AG09309 (cell line): ENCODE results near the gene C19orf73.

Experiments used
- DNase-seq: peaks from one replicate; pipeline ENCODE4 v3.0.0-alpha.2; 2010; ENCODE audit warnings: low read depth
- H3K4me3 ChIP-seq: 2 replicates; pipeline ENCODE4 v1.5.1; 2011; ENCODE audit warnings: mild to moderate bottlenecking, low read depth, low read length, moderate library complexity; ENCODE audit not compliant: control insufficient read depth
- CTCF ChIP-seq: IDR thresholded peaks from 2 replicates; pipeline ENCODE4 v1.5.1; 2011; ENCODE audit warnings: mild to moderate bottlenecking, low read depth, low read length, inconsistent platforms; ENCODE audit not compliant: insufficient read depth, control insufficient read depth; ENCODE audit errors: missing control alignments

The C19orf73 gene

GRCh38 chr19:49120325-49120683 is 1.4 kb upstream of the C19orf73 start:
- no peak overlapping the region for H3K4me3 ChIP-seq
- no peak for DNase-seq
- TF ChIP-seq CTCF, result no peak

- no peak for DNase-seq
- TF ChIP-seq CTCF, result no peak
These were observed 725 bp upstream of the C19orf73 start, which contains the start of gene PPFIA3 for GRCh38 chr19:49119411-49120324. Gene PPFIA3, plus strand, starts transcription at chr19:49119544. Its CDS starts 8,330 bp downstream, at chr19:49127874.

GRCh38 chr19:49117677-49118564 is 1.0 kb downstream of the C19orf73 start:
- no peak for DNase-seq
- peak overlapping the region; percentile 67 for H3K4me3 ChIP-seq
- no peak for TF ChIP-seq CTCF

More at GRCh38 chr19:49119411-49120324, 725 bp upstream of the C19orf73 start, which contains the start of gene PPFIA3:
- H3K4me3 ChIP-seq, result peak within 1 kb of the TSS; percentile 67

- no peak for TF ChIP-seq CTCF
- no peak for DNase-seq
- H3K4me3 ChIP-seq, result no peak overlapping the region
These were observed 2.4 kb downstream of the C19orf73 start for GRCh38 chr19:49116544-49116943.

- no peak for TF ChIP-seq CTCF
- H3K4me3 ChIP-seq, result peak overlapping the region; percentile 67
- DNase-seq, result no peak
These were observed 4.1 kb downstream of the C19orf73 start for GRCh38 chr19:49114630-49115363.
